GM18861 (cell line): ENCODE results near the gene LRRC51.

Experiments used
- ATAC-seq: cut with Tn5 transposase; IDR thresholded peaks from one replicate; pipeline ENCODE4 v1.9.1; 2021; ENCODE audit not compliant: unreplicated experiment

Gene LRRC51

GRCh38 chr11:72069787-72070251, 10.8 kb upstream of the LRRC51 start:
- ATAC-seq = no peak

GRCh38 chr11:72070491-72070890, 10.2 kb upstream of the LRRC51 start:
- ATAC-seq = no peak

- no peak for ATAC-seq
These were observed 8.3 kb upstream of the LRRC51 start for GRCh38 chr11:72072348-72072747.

DNA sequence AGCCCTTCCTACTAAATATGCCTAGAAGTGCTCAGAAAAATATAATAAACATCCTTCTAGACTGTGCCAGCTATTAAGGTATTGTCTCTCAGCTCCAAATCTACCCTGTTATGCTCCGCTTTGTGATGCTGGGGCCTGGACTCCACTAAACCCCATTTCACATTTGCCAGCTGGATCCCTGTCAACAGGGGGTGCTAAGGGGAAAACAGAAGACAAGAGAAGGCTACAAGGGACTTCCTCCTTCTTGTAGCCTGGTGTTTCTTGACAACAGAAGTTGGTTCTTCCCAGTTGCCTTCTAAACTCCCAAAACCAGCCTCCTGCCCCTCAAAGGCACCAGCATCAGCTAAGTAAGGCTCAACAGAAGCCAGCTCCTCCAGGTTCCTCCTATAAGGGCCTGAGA, 5.5 kb upstream of the LRRC51 start:
- no peak for ATAC-seq

DNA sequence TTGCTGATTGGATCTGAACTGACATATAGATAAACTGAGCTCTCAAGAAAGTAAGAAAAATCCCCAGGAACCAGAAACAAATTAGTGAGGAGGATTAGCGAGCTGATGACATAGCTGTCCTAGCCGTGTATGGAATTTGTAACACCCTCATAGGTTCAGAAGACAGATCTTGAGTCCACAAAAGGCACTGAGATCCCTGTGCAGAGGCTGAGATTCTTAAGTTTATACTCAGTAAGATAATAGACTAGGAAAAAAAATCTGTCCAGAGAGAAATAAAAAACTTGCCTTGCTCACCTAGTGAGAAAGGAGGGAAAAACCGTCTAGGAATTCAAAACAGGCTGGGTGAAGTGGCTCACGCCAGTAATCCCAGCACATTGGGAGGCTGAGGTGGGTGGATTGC, 4.9 kb upstream of the LRRC51 start:
- no peak for ATAC-seq

DNA sequence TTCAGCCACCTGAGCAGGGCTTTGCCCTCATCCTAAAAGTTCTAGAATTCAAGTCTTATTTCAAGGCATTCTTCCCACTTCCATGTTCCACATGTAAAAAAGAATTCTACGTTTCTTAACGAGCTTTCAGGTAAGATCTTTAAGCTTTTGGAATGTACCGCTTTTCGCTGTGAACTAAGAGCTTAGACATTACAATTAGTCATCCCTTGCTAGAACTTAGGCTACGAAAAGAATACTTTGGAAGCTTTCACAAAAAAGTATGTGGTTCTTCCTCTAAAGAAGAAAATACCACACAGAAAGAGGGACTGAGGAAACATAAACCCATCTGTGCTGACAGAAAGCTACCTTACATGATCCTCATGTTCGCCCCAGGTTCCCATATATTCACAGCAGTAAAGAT, 2.2 kb upstream of the LRRC51 start:
- no peak for ATAC-seq

- ATAC-seq = no peak
These were observed 778 bp upstream of the LRRC51 start for GRCh38 chr11:72079819-72080325.

- ATAC-seq = no peak
These were observed 564 bp downstream of the LRRC51 start for GRCh38 chr11:72081184-72081644.

GRCh38 chr11:72081821-72082453, 1.3 kb downstream of the LRRC51 start:
- no peak for ATAC-seq

DNA sequence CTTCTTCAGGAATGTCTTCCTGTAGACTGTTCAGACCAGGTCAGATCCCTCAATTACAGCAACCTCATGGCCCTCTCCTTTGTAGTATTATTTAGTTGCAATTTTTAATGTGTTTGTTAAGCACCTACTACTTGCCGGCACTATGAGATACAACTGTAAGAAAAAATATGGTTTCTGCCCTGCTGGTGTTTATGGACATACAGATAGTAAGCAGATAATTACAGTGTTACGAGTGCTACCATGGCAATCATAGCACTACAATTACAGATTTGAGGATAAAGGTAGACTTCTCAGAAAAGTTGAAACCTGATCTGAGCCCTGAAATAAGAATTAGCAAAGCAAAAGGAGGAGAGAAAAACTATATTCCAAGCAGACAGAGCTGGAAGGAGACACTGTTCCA, 2.8 kb downstream of the LRRC51 start:
- no peak for ATAC-seq

- ATAC-seq = no peak
These were observed 3.4 kb downstream of the LRRC51 start for GRCh38 chr11:72084076-72084475.

DNA sequence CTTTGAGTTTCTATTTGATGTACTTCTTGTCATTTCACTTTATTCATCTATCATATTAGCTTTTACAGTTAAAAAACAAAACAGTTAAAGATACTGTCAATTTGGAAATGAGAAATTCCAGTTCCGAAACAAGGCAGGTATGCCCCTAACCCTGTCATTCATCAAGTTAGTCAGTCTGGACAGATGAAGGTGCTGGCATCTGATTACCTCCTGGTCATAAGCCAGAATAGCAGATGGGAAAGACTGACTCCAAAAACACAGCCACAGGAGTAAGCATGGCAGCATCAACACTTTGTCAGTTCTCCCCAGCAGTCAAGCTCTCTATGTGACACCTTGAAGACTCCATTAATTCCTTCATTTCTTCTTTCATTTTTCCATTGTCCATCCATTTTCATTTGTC, 4.3 kb downstream of the LRRC51 start:
- ATAC-seq = no peak

DNA sequence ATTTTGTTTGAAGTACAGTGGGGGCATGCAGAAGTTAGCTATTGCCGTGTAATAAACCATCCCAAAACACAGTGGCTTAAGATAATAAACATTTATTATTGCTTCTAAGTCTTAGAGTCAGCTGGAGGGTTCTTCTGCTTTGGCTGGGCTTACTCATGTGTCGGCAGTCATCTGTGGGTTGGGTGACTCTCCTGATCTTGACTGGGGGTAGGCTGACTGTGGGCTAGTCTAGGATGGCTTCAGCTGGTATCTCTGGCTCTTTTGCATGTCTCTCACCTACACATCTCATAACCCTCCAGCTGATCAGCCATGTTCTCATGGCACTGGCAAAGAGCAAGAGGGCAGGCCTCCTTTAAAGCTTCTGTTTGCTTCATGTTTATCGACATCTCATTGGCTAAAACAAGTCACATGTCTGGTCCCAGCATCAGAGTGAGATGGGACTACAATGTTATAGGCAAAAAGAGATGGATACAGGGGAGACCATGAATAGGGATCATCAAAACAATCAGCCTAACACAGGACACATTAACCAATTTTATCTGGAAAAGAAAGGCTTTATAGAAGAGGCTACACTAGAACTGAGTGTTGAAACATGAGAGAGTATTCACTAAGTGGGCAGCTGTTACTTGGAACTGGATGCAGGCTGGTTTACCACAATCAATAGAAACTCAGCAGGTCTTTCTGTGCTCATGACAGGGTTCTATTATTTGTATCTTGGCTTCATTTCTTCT, 5.1 kb downstream of the LRRC51 start:
- no peak for ATAC-seq

DNA sequence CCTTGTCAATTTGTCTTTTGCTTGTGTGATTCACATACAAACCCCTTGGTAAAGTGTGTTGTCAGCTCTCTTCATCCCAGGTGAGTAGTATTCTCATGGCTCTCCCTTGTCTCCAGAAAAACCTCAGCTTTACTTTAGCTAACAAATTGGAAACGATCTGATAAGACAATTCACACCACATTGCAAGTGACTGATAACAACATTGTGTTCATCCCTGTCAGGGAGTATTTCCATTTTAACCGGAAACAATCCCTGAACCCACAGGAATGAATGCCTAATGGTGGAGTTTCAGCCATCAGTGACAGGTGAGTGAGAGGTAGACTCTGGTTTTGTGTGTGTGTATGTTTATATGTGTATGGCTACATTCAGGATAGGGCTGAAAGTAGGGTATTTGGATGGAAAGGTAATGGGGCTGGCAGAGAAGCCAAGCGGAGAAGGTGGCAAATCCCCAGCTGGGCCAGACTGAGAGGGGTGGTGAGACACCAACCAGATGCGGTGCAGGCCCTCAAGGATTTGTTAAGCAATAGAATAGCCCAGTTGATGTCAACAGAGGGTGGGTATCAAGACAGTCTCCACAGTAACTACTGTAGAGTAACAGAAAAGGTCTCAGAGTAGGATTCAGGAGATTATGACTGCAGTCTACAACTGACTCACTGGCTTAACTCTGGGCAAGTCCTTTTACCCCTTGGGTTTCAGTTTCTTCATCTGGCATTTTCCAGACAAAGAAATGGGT, 7.6 kb downstream of the LRRC51 start:
- no peak for ATAC-seq

DNA sequence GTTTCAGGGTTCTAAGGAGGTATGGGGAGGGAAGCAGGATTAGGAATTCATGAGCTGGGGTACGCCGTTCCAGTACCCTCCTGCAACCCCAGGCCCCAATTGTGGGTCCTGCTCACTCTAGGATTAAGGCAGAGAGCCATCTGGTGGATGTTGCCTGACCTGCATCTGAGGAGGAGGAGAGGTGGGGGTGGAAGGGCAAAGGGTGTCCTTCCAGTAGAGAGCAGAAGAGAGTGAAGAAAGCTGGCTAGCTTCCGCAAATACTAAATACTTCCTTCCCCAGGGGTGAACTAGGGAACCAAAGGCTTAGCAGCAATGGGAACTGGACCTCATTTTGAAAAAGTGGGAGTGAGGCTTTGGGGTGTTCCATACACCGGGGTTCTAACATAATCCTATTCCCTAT, 10.6 kb downstream of the LRRC51 start:
- peak; percentile 57 for ATAC-seq

- ATAC-seq = no peak
These were observed 18.1 kb downstream of the LRRC51 start for GRCh38 chr11:72098741-72099140.

GRCh38 chr11:72100009-72100408, 19.4 kb downstream of the LRRC51 start:
- no peak for ATAC-seq

DNA sequence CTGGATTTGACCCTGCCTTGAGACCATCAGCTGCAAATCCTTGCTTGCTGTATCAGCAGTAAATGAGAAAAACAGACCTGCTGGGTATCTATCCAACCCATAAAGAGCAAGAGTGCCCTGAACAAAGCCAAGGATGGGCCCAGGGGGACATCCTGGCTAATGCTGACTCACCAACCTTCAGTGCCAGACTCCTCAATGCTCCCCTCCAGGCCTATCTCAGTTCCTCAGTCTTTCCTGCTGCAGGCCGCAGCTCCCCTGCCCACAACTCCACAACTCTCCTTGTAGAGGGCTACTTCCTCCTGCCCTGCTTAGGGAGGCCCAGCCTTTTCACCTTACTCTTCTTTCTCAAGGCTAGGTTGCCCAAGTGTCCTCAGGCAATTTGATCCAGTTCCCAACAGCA, 19.8 kb downstream of the LRRC51 start:
- ATAC-seq = no peak

DNA sequence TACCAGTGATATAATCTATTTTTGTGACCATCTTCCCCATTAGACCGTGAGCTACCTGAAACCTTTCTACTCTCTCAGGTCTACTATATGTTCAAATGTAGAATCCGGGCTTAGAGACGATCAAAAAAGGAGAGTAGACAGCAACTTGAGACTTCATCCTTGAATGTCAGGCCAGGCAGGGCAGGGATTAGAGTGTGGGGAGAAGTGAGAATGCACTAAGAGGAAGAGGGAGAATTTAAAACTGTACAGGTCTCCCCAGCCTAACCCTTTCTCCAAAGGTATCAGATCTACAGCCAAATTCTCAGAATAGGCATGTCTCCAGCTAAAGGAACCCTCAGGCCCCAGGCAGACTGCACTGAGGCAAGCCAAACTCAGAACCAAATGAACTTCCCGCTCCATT, 21.5 kb downstream of the LRRC51 start:
- no peak for ATAC-seq

- no peak for ATAC-seq
These were observed 21.9 kb downstream of the LRRC51 start for GRCh38 chr11:72102631-72102945.

DNA sequence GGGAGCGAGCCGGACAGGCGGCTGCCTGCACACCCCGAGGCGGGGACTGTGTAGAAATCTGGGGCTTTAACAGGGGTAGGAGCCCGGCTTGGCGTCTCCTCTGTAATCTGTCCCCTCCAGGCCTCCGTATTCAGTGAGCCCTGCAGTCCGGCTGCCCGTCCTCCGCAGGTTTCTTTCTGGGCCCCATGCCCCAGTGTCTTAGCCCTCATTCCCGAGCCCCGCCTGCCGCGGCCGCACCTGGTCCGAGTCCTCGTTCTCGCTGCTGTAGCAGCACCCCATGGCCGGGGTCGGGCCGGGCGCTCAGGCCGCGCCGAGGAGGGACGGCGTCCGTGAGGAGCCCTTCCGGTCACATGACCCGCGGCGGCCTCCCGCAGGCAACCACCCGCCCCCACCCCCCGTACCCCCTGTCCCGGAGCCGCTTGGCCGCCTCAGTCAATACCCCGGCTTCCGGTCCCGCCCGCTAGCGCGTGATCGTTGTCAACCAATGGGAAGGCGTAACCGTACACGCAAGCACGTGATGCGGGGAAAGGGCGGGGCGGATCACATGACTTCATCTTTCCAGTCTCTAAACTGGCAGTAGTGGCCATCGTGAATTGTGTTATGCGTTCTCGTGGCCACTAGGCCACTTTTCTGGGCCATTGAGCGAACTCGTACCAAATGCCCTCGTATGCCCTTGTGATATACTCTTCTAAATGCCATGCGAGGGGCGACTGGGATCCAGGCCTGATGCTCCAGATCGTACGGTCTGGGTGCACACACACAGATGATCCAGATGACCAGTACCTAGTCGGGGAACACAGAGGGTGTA, 22.5 kb downstream of the LRRC51 start, which contains the start of gene LAMTOR1:
Gene LAMTOR1, minus strand, starts transcription at position 352 of the 808 bp plus-strand sequence. Its CDS starts 73 bp downstream, at position 279.
- ATAC-seq = peak; percentile 74
